Activated T-cell treated with anti-CD3 and anti-CD28 coated beads, Interleukin-2, amount 50 U/mL, for 48 hours (primary cell): ENCODE measurements around the gene CNPY1.

ENCODE experiments used
- DNase-seq, 2 experiments: peaks; one replicate each; pipeline ENCODE4 v3.0.0-alpha.2; 2020

CNPY1 gene

GRCh38 chr7:155509359-155509724, 37.0 kb downstream of the CNPY1 start:
- DNase-seq, result no peak

- no peak for DNase-seq
These were observed 37.7 kb downstream of the CNPY1 start for GRCh38 chr7:155508376-155509358.

GRCh38 chr7:155507576-155507975, 38.8 kb downstream of the CNPY1 start:
- no peak for DNase-seq

- no peak for DNase-seq
These were observed 39.5 kb downstream of the CNPY1 start for GRCh38 chr7:155506854-155507337.

GRCh38 chr7:155505422-155505793, 41.0 kb downstream of the CNPY1 start:
- no peak for DNase-seq

- DNase-seq, result no peak
These were observed 49.0 kb downstream of the CNPY1 start for GRCh38 chr7:155497149-155497901.

GRCh38 chr7:155496267-155497005, 49.9 kb downstream of the CNPY1 start:
- no peak for DNase-seq

- DNase-seq, result no peak
These were observed 50.7 kb downstream of the CNPY1 start for GRCh38 chr7:155495440-155496248.

GRCh38 chr7:155494551-155494950, 51.8 kb downstream of the CNPY1 start:
- no peak for DNase-seq

- no peak for DNase-seq
These were observed 52.4 kb downstream of the CNPY1 start for GRCh38 chr7:155493744-155494538.

- no peak for DNase-seq
These were observed 54.5 kb downstream of the CNPY1 start for GRCh38 chr7:155491812-155492211.

- DNase-seq, result peak; percentile 46 to 54
These were observed 55.4 kb downstream of the CNPY1 start for GRCh38 chr7:155490697-155491628.

- DNase-seq, result no peak
These were observed 56.3 kb downstream of the CNPY1 start for GRCh38 chr7:155489862-155490696.

GRCh38 chr7:155489158-155489840, 57.1 kb downstream of the CNPY1 start:
- no peak for DNase-seq

GRCh38 chr7:155488483-155489127, 57.8 kb downstream of the CNPY1 start:
- DNase-seq, result no peak

GRCh38 chr7:155487509-155488482, 58.6 kb downstream of the CNPY1 start:
- DNase-seq, result no peak
